Kidney (tissue), 14 donors: ENCODE results near the gene VSX2. TPM values are rescaled to one million over a fixed set of nuclear protein-coding genes. Genes with fewer than 3 reads are reported as not detected.

Experiments used
- DNase-seq, 5 donors: peaks; one replicate each; pipeline ENCODE4 v3.0.0-alpha.2; 2013 to 2020
- FAIRE-seq: peaks from 2 replicates; lab custom pipeline; 2012; peaks lifted over from hg19 to GRCh38; lab: Jason Lieb, UNC
- H3K27ac ChIP-seq, 2 donors: one replicate each; pipeline ENCODE4 v1.7.0; 2013; ENCODE audit warnings: low read depth in 2 of 2, low read length in 2 of 2, inconsistent platforms in 1 of 2
- H3K27me3 ChIP-seq: one replicate; pipeline ENCODE4 v1.7.1; 2013; ENCODE audit warnings: low read length, inconsistent platforms; ENCODE audit not compliant: control insufficient read depth, insufficient read depth
- H3K36me3 ChIP-seq, 3 donors: one replicate each; pipeline versions ENCODE4 v1.7.0 to v1.7.1; 2013; ENCODE audit warnings: low read length in 3 of 3, control low read depth in 1 of 3, inconsistent platforms in 1 of 3; ENCODE audit not compliant: insufficient read depth in 3 of 3, control insufficient read depth in 2 of 3
- H3K4me1 ChIP-seq, 3 donors: one replicate each; pipeline versions ENCODE4 v1.7.0 to v1.7.1; 2013; ENCODE audit warnings: low read length in 3 of 3, inconsistent platforms in 1 of 3, low read depth in 1 of 3; ENCODE audit not compliant: control insufficient read depth in 2 of 3, insufficient read depth in 2 of 3
- H3K4me3 ChIP-seq, 3 donors: one replicate each; pipeline versions ENCODE4 v1.7.0 to v1.8.1; 2013; ENCODE audit warnings: low read length in 3 of 3, control low read depth in 1 of 3, inconsistent platforms in 1 of 3
- H3K9ac ChIP-seq, 3 donors: one replicate each; pipeline versions ENCODE4 v1.7.0 to v1.7.1; 2013; ENCODE audit warnings: low read length in 3 of 3, control low read depth in 1 of 3, inconsistent platforms in 1 of 3
- H3K9me3 ChIP-seq, 3 donors: one replicate each; pipeline versions ENCODE4 v1.7.0 to v1.7.1; 2013; ENCODE audit warnings: low read length in 3 of 3, control low read depth in 1 of 3, inconsistent platforms in 1 of 3; ENCODE audit not compliant: control insufficient read depth in 2 of 3, insufficient read depth in 1 of 3
- intact Hi-C: fragments of 100-400 bp; cut with DNase I; formaldehyde crosslinking; loops from one replicate; pipeline ENCODE4 v1.11.1; 2022
- polyA plus RNA-seq: library from polyadenylated mRNA; stranded (reverse); fragments of 350-450 nt; fragmentation: Illumina TruSeq; extraction: RNeasy Lipid Tissue Mini Kit (QIAGEN cat#74804); gene quantifications from one replicate; pipeline ENCODE4 v1.2.3, GENCODE V29; 2014; ENCODE audit warnings: low read depth, low replicate concordance; ENCODE audit not compliant: insufficient read depth
- total RNA-seq: library from RNA; stranded (reverse); fragmentation: NEBNext Ultra II Directional; extraction: Animal tissue kit (Norgen Biotek cat#: 25700); gene quantifications from one replicate; pipeline ENCODE4 v1.2.1, GENCODE V29; 2021
- TF ChIP-seq, protein P1 (sequence below): IDR thresholded peaks from 3 replicates; pipeline ENCODE4 v1.5.1; 2012; ENCODE audit warnings: mild to moderate bottlenecking, moderate library complexity, borderline replicate concordance; ENCODE audit not compliant: insufficient read depth; ENCODE audit errors: extremely low read depth
- donor health status: control.
- donor health status: control.
- donor health status: control.
- donor health status: control.
- donor health status: control.
- donor health status: DM: yes; HTN: yes; CAD: no.
- donor health status: Normal renal cell carcinoma (clear cell type).

VSX2 gene
- total and polyA plus RNA-seq, 2 donors from 2014 or later, result not detected

- intact Hi-C loops, result no loop called here
- DNase-seq, result peak; percentile 94 to 98 (median 96)
- H3K36me3 ChIP-seq, result peaks cover 3 to 10% (median 4%) of the 10 kb centered on the region in 3 donors
- peak within 1 kb of the TSS; percentile 59 to 87 for H3K27ac ChIP-seq
- no peaks in the 10 kb centered on the region for H3K9me3 ChIP-seq
- no peak for FAIRE-seq
- TF ChIP-seq, protein P1, sequence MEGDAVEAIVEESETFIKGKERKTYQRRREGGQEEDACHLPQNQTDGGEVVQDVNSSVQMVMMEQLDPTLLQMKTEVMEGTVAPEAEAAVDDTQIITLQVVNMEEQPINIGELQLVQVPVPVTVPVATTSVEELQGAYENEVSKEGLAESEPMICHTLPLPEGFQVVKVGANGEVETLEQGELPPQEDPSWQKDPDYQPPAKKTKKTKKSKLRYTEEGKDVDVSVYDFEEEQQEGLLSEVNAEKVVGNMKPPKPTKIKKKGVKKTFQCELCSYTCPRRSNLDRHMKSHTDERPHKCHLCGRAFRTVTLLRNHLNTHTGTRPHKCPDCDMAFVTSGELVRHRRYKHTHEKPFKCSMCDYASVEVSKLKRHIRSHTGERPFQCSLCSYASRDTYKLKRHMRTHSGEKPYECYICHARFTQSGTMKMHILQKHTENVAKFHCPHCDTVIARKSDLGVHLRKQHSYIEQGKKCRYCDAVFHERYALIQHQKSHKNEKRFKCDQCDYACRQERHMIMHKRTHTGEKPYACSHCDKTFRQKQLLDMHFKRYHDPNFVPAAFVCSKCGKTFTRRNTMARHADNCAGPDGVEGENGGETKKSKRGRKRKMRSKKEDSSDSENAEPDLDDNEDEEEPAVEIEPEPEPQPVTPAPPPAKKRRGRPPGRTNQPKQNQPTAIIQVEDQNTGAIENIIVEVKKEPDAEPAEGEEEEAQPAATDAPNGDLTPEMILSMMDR, result peak; percentile 51
- H3K4me1 ChIP-seq, result peaks cover 3 to 20% (median 8%) of the 10 kb centered on the region in 3 donors
- no peaks in the 10 kb centered on the region for H3K27me3 ChIP-seq
- H3K9ac ChIP-seq, result peak within 1 kb of the TSS; percentile 75 to 97 (median 75)
- peak within 1 kb of the TSS; percentile 81 to 95 (median 91) for H3K4me3 ChIP-seq
Measured at GRCh38 chr14:74302634-74303569, 63.7 kb downstream of the VSX2 start, which contains the start of gene ABCD4. Gene ABCD4, minus strand, starts transcription at chr14:74302934. Its CDS starts 22 bp downstream, at chr14:74302912.

- Histone ChIP-seq H3K4me1 (no peaks in the 10 kb centered on the region), H3K27ac (no peak overlapping the region), H3K9me3 (no peaks in the 10 kb centered on the region), H3K9ac (no peak overlapping the region), H3K36me3 (no peaks in the 10 kb centered on the region), H3K4me3 (no peak overlapping the region), H3K27me3 (no peaks in the 10 kb centered on the region)
- TF ChIP-seq, protein P1, result no peak
- intact Hi-C loops, result no loop called here
- FAIRE-seq (no peak), DNase-seq (peak in 2 of 5 donors; percentile 2 to 31)
Measured at GRCh38 chr14:74308695-74309094, 69.4 kb downstream of the VSX2 start.

DNA sequence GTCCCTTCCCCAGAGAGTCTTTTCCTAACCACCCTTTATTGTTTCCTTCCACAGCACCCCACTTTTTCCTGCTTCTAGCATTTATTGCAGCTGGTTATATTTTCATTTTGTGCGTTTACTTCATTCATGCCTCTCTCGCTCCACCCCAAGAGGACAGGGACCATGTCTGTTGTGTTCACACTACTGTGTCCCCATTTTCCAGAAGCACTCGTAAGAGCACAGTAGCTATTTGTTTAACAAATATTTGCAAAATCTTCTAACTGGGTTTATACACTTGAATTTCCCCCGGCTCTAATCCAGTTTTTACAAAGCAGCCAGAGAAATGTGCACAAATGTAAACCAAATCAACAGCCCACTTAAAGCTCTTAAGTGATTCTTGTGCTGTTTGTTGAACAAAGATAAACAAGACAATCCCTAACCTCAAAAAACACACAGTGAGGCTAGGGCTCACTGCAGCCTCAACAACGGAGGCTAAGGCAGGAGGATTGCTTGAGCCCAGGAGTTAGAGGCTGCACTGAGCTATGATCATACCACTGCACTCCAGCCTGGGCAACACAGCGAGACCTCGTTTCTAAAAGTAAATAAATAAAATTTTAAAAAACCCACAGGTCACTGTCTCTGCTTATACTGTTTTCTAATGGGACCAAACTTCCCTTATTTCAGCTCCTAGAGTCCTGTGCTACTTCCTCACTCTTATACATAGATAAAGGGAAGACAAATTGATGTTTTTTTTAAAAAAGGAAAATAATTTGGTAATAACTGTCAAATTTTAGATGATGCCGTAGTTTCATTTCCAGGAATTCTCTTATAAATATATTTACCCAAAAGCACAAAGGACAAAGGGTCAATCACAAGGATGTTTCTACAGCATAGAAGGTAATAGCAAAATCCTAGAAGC is 70.1 kb downstream of the VSX2 start:
- TF ChIP-seq, protein P1, result no peak
- Histone ChIP-seq H3K27ac (no peak overlapping the region), H3K4me3 (no peak overlapping the region), H3K27me3 (no peaks in the 10 kb centered on the region), H3K36me3 (no peaks in the 10 kb centered on the region), H3K9ac (no peak overlapping the region), H3K4me1 (no peaks in the 10 kb centered on the region), H3K9me3 (no peaks in the 10 kb centered on the region)
- no peak for DNase-seq
- no peak for FAIRE-seq
- intact Hi-C loops, result no loop called here
